Cardiac fibroblast (primary cell): ENCODE data around the gene EHD3.

ENCODE experiments used
- DNase-seq, 2 donors: peaks; one replicate each; pipeline versions ENCODE4 v3.0.0 to v3.0.0-alpha.2; 2010; ENCODE audit warnings: low read depth in 2 of 2
- H3K4me3 ChIP-seq, 2 donors: replicated peaks in 1 of 2; 1 replicate in 1 of 2; 2 replicates in 1 of 2; pipeline ENCODE4 v1.5.1; 2011; ENCODE audit warnings: low read depth in 2 of 2, low read length in 2 of 2, mild to moderate bottlenecking in 2 of 2, moderate library complexity in 1 of 2
- TF ChIP-seq, protein P1 (sequence below): IDR thresholded peaks from one replicate; pipeline ENCODE4 v1.5.1; 2011; ENCODE audit warnings: low read depth, mild to moderate bottlenecking, low read length, inconsistent platforms

Gene EHD3

DNA sequence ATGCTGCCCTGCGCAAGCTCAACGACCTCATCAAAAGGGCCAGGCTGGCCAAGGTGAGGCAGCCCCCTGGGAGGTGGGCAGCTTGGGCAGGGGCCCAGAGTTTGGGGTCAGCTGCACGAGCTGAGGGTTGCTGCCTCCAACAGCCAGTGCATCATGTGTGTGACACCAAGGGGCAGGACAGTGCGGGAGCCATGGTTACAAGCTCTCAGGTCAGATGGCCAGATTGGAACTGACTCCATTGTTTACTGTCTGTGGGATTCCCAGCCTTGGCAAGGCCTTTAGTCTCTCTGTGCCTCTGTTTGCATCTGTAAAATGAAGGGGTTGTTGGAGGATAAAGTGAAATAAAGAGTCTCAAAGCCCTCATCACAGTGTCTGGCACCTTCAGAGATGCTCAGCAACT lies 26.9 kb downstream of the EHD3 start:
- no peak overlapping the region for H3K4me3 ChIP-seq
- no peak for DNase-seq
- TF ChIP-seq, protein P1, sequence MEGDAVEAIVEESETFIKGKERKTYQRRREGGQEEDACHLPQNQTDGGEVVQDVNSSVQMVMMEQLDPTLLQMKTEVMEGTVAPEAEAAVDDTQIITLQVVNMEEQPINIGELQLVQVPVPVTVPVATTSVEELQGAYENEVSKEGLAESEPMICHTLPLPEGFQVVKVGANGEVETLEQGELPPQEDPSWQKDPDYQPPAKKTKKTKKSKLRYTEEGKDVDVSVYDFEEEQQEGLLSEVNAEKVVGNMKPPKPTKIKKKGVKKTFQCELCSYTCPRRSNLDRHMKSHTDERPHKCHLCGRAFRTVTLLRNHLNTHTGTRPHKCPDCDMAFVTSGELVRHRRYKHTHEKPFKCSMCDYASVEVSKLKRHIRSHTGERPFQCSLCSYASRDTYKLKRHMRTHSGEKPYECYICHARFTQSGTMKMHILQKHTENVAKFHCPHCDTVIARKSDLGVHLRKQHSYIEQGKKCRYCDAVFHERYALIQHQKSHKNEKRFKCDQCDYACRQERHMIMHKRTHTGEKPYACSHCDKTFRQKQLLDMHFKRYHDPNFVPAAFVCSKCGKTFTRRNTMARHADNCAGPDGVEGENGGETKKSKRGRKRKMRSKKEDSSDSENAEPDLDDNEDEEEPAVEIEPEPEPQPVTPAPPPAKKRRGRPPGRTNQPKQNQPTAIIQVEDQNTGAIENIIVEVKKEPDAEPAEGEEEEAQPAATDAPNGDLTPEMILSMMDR, result no peak

DNA sequence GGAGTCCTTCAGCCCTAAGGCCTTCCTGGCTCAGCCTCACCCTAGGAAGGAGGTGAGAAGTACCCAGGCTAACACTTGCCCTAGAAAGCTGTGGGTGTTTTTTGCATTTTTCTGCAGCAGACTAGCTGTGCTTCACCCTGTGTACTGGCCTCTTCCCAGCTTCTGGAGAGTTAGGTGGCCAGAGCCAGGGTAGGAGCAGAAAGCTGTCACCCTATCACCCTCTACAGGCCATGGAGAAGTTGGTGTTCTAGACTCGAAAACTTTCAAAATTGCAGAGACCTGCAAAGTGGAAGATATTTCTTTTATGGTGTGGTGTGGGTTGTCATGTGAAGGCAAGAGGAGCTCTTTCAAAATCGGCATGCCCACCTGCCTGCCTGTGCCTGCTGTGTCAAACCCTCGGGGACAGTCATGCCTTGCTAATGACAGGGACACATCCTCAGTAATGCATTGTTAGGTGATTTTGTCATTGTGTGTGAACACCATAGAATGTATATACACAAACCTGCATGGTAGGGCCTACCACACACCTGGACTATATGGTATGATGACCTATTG lies 29.8 kb downstream of the EHD3 start:
- DNase-seq, result no peak
- no peak overlapping the region for H3K4me3 ChIP-seq
- TF ChIP-seq, protein P1, result no peak

DNA sequence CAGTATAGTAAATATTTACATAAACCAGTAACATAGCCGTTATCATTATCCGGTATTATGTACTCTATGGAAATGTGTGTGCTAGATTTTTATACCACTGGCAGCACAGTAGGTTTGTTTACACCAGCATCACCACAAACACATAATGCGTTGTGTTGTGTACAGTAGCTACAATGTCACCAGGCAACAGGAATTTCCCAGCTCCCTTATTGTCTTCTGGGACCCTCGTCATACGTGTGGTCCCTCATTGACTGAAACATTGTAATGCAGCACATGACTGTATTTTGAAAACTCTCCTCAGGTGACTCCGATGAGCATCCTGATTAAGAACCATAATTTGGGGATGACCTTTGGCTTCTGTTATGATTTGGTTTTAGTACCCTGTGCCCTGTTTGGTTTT lies 31.3 kb downstream of the EHD3 start:
- no peak for DNase-seq
- TF ChIP-seq, protein P1, result no peak
- no peak overlapping the region for H3K4me3 ChIP-seq

DNA sequence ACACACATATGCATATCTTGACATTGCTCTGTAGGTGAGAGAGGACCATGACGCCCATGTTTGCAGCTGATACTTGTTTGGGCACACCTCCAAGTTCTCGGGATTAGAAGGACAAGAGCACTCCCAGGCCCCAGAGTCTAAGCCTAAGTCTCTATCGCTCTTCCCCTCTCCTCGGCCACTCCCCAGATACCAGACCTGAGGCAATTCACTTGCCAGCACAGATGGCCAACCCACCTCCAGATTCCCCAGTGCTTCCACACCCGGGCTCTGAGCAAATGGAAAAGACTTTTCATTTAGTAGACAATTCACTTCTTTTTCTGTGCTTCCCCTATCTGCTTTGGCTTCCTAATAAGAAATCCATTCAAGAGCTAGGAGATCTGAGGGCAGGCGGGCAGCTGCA lies 32.9 kb downstream of the EHD3 start:
- H3K4me3 ChIP-seq, result no peak overlapping the region
- TF ChIP-seq, protein P1, result no peak
- no peak for DNase-seq

DNA sequence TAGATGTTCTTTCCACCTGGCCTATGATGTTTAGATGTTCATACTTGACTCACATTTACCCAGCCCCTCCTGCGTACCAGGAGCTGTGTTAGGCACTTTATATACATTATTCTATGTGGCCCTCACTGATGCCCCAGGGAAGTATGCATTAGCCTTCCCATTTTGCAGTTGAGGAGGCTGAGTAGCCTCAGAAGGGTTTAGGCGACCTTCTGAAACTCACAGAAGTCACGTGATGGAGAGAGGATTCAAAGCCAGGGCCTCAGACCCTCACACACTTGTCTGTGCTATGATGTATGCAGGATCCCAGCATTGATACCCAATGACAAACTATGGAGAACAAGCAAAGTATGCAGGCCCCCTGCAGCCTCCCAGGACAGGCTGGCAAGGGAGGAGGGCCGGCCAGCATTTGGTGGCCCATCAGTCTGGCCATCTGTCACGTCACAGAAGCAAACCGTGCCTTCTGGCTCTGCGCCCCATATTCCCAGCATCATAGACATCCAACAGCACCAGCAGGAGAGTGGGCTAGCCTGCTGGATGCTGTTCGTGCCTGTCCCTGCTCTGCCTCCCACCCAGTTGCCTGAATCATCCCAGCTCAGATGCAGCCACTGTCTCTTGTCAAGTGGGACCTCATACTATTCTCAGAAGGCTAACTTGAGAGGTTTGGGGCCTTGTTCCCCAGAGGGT lies 33.6 kb downstream of the EHD3 start:
- TF ChIP-seq, protein P1, result no peak
- no peak for DNase-seq
- H3K4me3 ChIP-seq, result no peak overlapping the region

DNA sequence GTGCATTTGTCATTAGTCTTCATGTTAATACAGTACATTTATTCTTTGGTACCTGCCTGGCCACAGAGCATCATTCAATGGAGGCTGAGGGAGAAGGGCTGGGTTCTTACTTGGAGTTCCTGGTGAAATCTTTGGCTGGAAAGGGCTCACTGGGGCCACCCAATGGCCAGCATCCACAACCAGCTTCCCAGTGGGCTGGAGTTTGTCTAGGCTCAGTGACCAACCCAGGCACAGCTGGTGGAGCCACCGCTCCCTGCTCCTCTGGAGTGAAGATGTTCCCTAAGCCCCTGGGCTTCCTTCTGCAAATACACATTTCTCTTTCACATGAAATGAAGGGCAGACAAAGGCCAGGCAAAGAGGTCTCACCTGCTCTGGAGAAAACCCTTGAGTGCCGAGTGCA lies 34.4 kb downstream of the EHD3 start:
- H3K4me3 ChIP-seq, result no peak overlapping the region
- TF ChIP-seq, protein P1, result no peak
- DNase-seq, result no peak
